Mesodermal cell (in vitro differentiated cells): ENCODE measurements around the gene CAPN14.

Experiments
- H3K27ac ChIP-seq: 2 replicates; pipeline ENCODE4 v1.7.0; 2013; ENCODE audit warnings: mild to moderate bottlenecking, low read depth, low read length, moderate library complexity; ENCODE audit not compliant: severe bottlenecking
- H3K36me3 ChIP-seq: 2 replicates; pipeline ENCODE4 v1.7.1; 2013; ENCODE audit warnings: mild to moderate bottlenecking, low read length, moderate library complexity; ENCODE audit not compliant: control insufficient read depth, insufficient read depth
- H3K4me1 ChIP-seq: one replicate; pipeline ENCODE4 v1.7.1; 2013; ENCODE audit warnings: mild to moderate bottlenecking, low read length; ENCODE audit not compliant: insufficient read depth, control insufficient read depth, poor library complexity, severe bottlenecking
- H3K4me3 ChIP-seq: 2 replicates; pipeline ENCODE4 v1.7.0; 2013; ENCODE audit warnings: low read length, control low read depth, mild to moderate bottlenecking; ENCODE audit not compliant: insufficient read depth, poor library complexity, severe bottlenecking; ENCODE audit errors: extremely low read depth
- H3K9me3 ChIP-seq: 2 replicates; pipeline ENCODE4 v1.7.1; 2013; ENCODE audit warnings: mild to moderate bottlenecking, low read length, moderate library complexity; ENCODE audit not compliant: control insufficient read depth
- WGBS, 2 experiments: methylation state at CpG; one replicate each; pipeline ENCODE4 v1.1.5; 2013; ENCODE audit warnings: missing lambda C conversion rate in 2 of 2; ENCODE audit not compliant: insufficient coverage in 2 of 2; 5-methylcytosine and 5-hydroxymethylcytosine counted together

CAPN14 gene

GRCh38 chr2:31234683-31235503 lies 17.6 kb upstream of the CAPN14 start:
- Histone ChIP-seq H3K4me1 (peaks cover 29% of the 10 kb centered on the region), H3K27ac (no peak overlapping the region), H3K36me3 (peaks cover 19% of the 10 kb centered on the region), H3K4me3 (peak overlapping the region; percentile 64), H3K9me3 (no peaks in the 10 kb centered on the region)
- 49 to 53% methylated on average over 10 to 13 of the region's 17 CpGs for WGBS, 2 experiments

GRCh38 chr2:31233741-31234682 lies 16.7 kb upstream of the CAPN14 start, which contains the start of gene EHD3:
Gene EHD3 (plus strand): TSS chr2:31234152. CDS start chr2:31234622, 470 bp downstream.
- peaks cover 16% of the 10 kb centered on the region for H3K36me3 ChIP-seq
- no peak within 1 kb of the TSS for H3K27ac ChIP-seq
- 0 to 1% methylated on average over 58 to 62 of the region's 74 CpGs for WGBS, 2 experiments
- H3K9me3 ChIP-seq: no peaks in the 10 kb centered on the region
- H3K4me3 ChIP-seq: peak within 1 kb of the TSS; percentile 64
- H3K4me1 ChIP-seq: peaks cover 20% of the 10 kb centered on the region

GRCh38 chr2:31233231-31233630 lies 15.9 kb upstream of the CAPN14 start:
- H3K4me3 ChIP-seq: peak overlapping the region; percentile 64
- H3K9me3 ChIP-seq: no peaks in the 10 kb centered on the region
- no peak overlapping the region for H3K27ac ChIP-seq
- peaks cover 19% of the 10 kb centered on the region for H3K4me1 ChIP-seq
- peaks cover 13% of the 10 kb centered on the region for H3K36me3 ChIP-seq
- WGBS, 2 experiments: 88 to 100% methylated on average over 1 of the region's 1 CpG

GRCh38 chr2:31232586-31232985 lies 15.3 kb upstream of the CAPN14 start:
- peaks cover 13% of the 10 kb centered on the region for H3K36me3 ChIP-seq
- H3K9me3 ChIP-seq: no peaks in the 10 kb centered on the region
- WGBS, 2 experiments: 80% methylated on average over 1 of the region's 4 CpGs; no CpG with 5 or more reads in 1 of the 2 experiments
- peaks cover 19% of the 10 kb centered on the region for H3K4me1 ChIP-seq
- no peak overlapping the region for H3K27ac ChIP-seq
- H3K4me3 ChIP-seq: no peak overlapping the region

- Histone ChIP-seq H3K4me3 (no peak overlapping the region), H3K4me1 (peaks cover 17% of the 10 kb centered on the region), H3K36me3 (peaks cover 6% of the 10 kb centered on the region), H3K9me3 (no peaks in the 10 kb centered on the region), H3K27ac (no peak overlapping the region)
- WGBS, 2 experiments: 79 to 82% methylated on average over 9 to 12 of the region's 15 CpGs
Observed at GRCh38 chr2:31231571-31232302, 14.4 kb upstream of the CAPN14 start.

- Histone ChIP-seq H3K27ac (no peak overlapping the region), H3K4me1 (peaks cover 11% of the 10 kb centered on the region), H3K9me3 (no peaks in the 10 kb centered on the region), H3K36me3 (no peaks in the 10 kb centered on the region), H3K4me3 (no peak overlapping the region)
- 88 to 100% methylated on average over 1 of the region's 3 CpGs for WGBS, 2 experiments
Observed at GRCh38 chr2:31230751-31231150, 13.4 kb upstream of the CAPN14 start.

- no peak overlapping the region for H3K4me3 ChIP-seq
- H3K4me1 ChIP-seq: no peaks in the 10 kb centered on the region
- 50 to 100% methylated on average over 1 of the region's 3 CpGs for WGBS, 2 experiments
Observed at GRCh38 chr2:31228717-31229116, 11.4 kb upstream of the CAPN14 start.

GRCh38 chr2:31227711-31228125 lies 10.4 kb upstream of the CAPN14 start:
- no peak overlapping the region for H3K4me3 ChIP-seq
- H3K36me3 ChIP-seq: no peaks in the 10 kb centered on the region
- WGBS, 2 experiments: 90 to 98% methylated on average over 9 of the region's 10 CpGs
- no peaks in the 10 kb centered on the region for H3K9me3 ChIP-seq
- no peak overlapping the region for H3K27ac ChIP-seq
- no peaks in the 10 kb centered on the region for H3K4me1 ChIP-seq

More at GRCh38 chr2:31228717-31229116, 11.4 kb upstream of the CAPN14 start:
- Histone ChIP-seq H3K27ac (no peak overlapping the region), H3K9me3 (no peaks in the 10 kb centered on the region), H3K36me3 (no peaks in the 10 kb centered on the region)

GRCh38 chr2:31227110-31227509 lies 9.8 kb upstream of the CAPN14 start:
- no peaks in the 10 kb centered on the region for H3K4me1 ChIP-seq
- 88 to 94% methylated on average over 4 of the region's 6 CpGs for WGBS, 2 experiments
- H3K9me3 ChIP-seq: no peaks in the 10 kb centered on the region
- no peaks in the 10 kb centered on the region for H3K36me3 ChIP-seq
- H3K27ac ChIP-seq: no peak overlapping the region
- no peak overlapping the region for H3K4me3 ChIP-seq

GRCh38 chr2:31226266-31226665 lies 9.0 kb upstream of the CAPN14 start:
- Histone ChIP-seq H3K4me1 (no peaks in the 10 kb centered on the region), H3K27ac (no peak overlapping the region), H3K9me3 (no peaks in the 10 kb centered on the region), H3K4me3 (no peak overlapping the region), H3K36me3 (no peaks in the 10 kb centered on the region)
- WGBS, 2 experiments: 65 to 90% methylated on average over 2 of the region's 2 CpGs
